ENCODE measurements around the gene C12orf75.

The C12orf75 gene

GRCh38 chr12:105315130-105315529, 15.4 kb upstream of the C12orf75 start:
- DNase-seq (ENCODE audit: extremely low spot score) = no peak
- ChIA-PET CTCF (interaction anchor here (0.7 kb wide), 1 partner anchor 1533 kb away, joined by 3 read pairs; no protein-coding TSS in a partner anchor), POLR2A (no interaction called here)
- TF ChIP-seq CTBP1 (IDR thresholded peaks at IDR 0.05; ENCODE audit: borderline replicate concordance) (no peak), LEF1 (IDR thresholded peaks at IDR 0.05; ENCODE audit: borderline replicate concordance) (no peak), L3MBTL2 (conservative IDR thresholded peaks at IDR 0.05) (no peak), HDGF (IDR thresholded peaks at IDR 0.05; ENCODE audit: borderline replicate concordance) (no peak), NFRKB (IDR thresholded peaks at IDR 0.05) (no peak), SP1 (IDR thresholded peaks at IDR 0.05) (no peak), FOXM1 (IDR thresholded peaks at IDR 0.05; ENCODE audit: borderline replicate concordance) (no peak), ARNT (IDR thresholded peaks at IDR 0.05) (no peak), BHLHE40 (IDR thresholded peaks at IDR 0.05; ENCODE audit: borderline replicate concordance) (no peak), FOXK2 (IDR thresholded peaks at IDR 0.05) (no peak), TARDBP (IDR thresholded peaks at IDR 0.05) (no peak), FOXA1 (IDR thresholded peaks at IDR 0.05) (no peak), PKNOX1 (IDR thresholded peaks at IDR 0.05) (no peak), ELF4 (IDR thresholded peaks at IDR 0.05) (no peak), SUZ12 (IDR thresholded peaks at IDR 0.05) (no peak), ZNF384 (IDR thresholded peaks at IDR 0.05) (no peak)

- CTCF ChIA-PET = no interaction called here
- POLR2A ChIA-PET = no interaction called here
- no peak for DNase-seq (ENCODE audit: extremely low spot score)
- TF ChIP-seq SUZ12 (IDR thresholded peaks at IDR 0.05) = no peak
- TF ChIP-seq TARDBP (IDR thresholded peaks at IDR 0.05) = no peak
These were observed 14.8 kb upstream of the C12orf75 start for GRCh38 chr12:105315726-105316125.

DNA sequence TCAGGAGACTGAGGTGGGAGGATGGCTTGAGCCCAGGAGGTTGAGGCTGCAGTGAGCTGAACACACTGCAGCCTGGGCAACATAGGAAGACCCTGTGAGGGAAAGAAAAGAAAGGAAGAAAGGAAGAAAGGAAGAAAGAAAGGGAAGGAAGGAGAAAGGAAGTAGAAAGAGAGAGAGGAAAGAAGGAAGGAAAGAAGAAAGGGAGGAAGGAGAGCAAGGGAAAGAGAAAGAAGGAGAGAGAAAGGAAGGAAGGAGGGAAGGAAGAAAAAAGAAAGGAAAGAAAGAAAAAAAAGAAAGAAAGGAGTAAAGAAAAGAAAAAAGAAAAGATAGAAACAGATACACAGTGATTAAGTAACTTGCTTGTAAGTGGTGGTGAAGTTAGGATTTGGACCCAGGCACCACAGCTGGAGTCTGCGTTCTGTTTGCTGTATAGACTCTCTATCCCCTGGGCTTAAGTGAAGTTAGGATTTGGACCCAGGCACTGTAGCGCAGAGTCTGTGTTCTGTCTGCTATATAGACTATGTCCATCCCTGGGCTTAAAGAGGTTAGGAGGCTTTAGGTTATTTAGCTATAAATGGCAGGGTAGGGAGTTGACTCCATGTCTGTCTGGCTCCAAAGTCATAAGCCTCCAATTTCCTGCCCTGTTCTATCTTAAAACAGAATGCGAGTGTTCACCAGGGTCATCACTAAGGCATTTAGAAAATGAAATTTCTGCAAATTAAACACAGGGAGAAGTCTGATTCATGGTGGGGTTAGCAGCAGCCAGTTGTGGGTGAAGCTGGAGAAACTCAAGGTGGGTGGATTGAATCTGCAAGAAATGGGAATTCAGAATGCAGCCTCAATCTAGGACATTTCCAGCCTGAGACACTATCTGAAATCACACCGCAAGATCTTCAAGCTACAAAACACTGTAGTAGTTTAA, 13.3 kb upstream of the C12orf75 start:
- ChIA-PET POLR2A (no interaction called here), CTCF (no interaction called here)
- TF ChIP-seq HDGF (IDR thresholded peaks at IDR 0.05; ENCODE audit: borderline replicate concordance) (no peak), SP1 (IDR thresholded peaks at IDR 0.05) (no peak), PKNOX1 (IDR thresholded peaks at IDR 0.05) (no peak), ZNF384 (IDR thresholded peaks at IDR 0.05) (no peak), ARNT (IDR thresholded peaks at IDR 0.05) (no peak), LEF1 (IDR thresholded peaks at IDR 0.05; ENCODE audit: borderline replicate concordance) (no peak), TARDBP (IDR thresholded peaks at IDR 0.05) (no peak), ELF4 (IDR thresholded peaks at IDR 0.05) (no peak)
- DNase-seq (ENCODE audit: extremely low spot score) = no peak

DNA sequence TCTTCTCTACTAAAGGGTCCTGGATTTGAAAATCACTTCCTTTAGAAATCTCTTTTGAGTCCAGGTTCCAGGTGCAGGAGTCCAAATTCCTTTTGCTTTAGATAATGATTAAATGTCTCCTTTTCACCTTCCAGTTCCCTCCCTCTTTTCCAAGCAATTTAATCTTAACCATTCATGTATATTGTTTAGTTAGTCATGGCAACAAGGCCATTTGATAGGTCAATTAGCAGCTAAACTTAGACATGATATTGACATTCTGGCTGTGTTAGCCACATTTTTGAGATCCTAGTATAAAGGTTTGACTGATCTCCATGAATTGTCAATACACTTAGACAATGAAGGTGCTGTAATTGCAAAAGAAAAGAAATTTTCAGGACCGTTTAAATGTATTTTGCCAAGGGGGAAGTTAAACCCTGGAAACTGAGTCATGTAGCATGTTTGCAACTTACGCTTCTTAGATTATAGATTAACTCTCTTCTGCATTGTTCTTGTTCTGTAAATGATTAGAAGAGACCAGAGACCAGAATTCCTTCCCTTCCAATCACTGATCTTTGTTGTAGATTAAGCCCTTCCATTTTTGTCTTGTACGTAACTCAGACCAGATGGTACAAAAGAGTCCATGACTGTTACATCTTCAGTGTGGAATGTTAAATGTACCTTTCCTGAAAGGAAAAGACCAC, 12.4 kb upstream of the C12orf75 start:
- no peak for DNase-seq (ENCODE audit: extremely low spot score)
- CTCF ChIA-PET = no interaction called here
- TF ChIP-seq FOXK2 (IDR thresholded peaks at IDR 0.05) (no peak), ARNT (IDR thresholded peaks at IDR 0.05) (no peak), LEF1 (IDR thresholded peaks at IDR 0.05; ENCODE audit: borderline replicate concordance) (no peak), L3MBTL2 (conservative IDR thresholded peaks at IDR 0.05) (no peak), SUZ12 (IDR thresholded peaks at IDR 0.05) (no peak), FOXA1 (IDR thresholded peaks at IDR 0.05) (no peak), ELF4 (IDR thresholded peaks at IDR 0.05) (no peak), FOXM1 (IDR thresholded peaks at IDR 0.05; ENCODE audit: borderline replicate concordance) (no peak), CTBP1 (IDR thresholded peaks at IDR 0.05; ENCODE audit: borderline replicate concordance) (no peak), PKNOX1 (IDR thresholded peaks at IDR 0.05) (no peak), TARDBP (IDR thresholded peaks at IDR 0.05) (no peak), HDGF (IDR thresholded peaks at IDR 0.05; ENCODE audit: borderline replicate concordance) (no peak), ZNF384 (IDR thresholded peaks at IDR 0.05) (no peak), SP1 (IDR thresholded peaks at IDR 0.05) (no peak), NFRKB (IDR thresholded peaks at IDR 0.05) (no peak), BHLHE40 (IDR thresholded peaks at IDR 0.05; ENCODE audit: borderline replicate concordance) (no peak)
- POLR2A ChIA-PET = no interaction called here

GRCh38 chr12:105318651-105319483, 11.6 kb upstream of the C12orf75 start:
- ChIA-PET CTCF (no interaction called here), POLR2A (no interaction called here)
- TF ChIP-seq LEF1 (IDR thresholded peaks at IDR 0.05; ENCODE audit: borderline replicate concordance) (no peak), SUZ12 (IDR thresholded peaks at IDR 0.05) (no peak), ZNF384 (IDR thresholded peaks at IDR 0.05) (no peak), HDGF (IDR thresholded peaks at IDR 0.05; ENCODE audit: borderline replicate concordance) (no peak), TARDBP (IDR thresholded peaks at IDR 0.05) (no peak), CTBP1 (IDR thresholded peaks at IDR 0.05; ENCODE audit: borderline replicate concordance) (no peak), ARNT (IDR thresholded peaks at IDR 0.05) (no peak), FOXA1 (IDR thresholded peaks at IDR 0.05) (no peak), ELF4 (IDR thresholded peaks at IDR 0.05) (no peak), SP1 (IDR thresholded peaks at IDR 0.05) (no peak), BHLHE40 (IDR thresholded peaks at IDR 0.05; ENCODE audit: borderline replicate concordance) (no peak), L3MBTL2 (conservative IDR thresholded peaks at IDR 0.05) (no peak), FOXM1 (IDR thresholded peaks at IDR 0.05; ENCODE audit: borderline replicate concordance) (no peak)
- no peak for DNase-seq (ENCODE audit: extremely low spot score)

All from HEK293T (cell line).